Ureter (tissue), 1 donor: Measurements from ENCODE around the gene PDE8A. TPM values are rescaled to one million over a fixed set of nuclear protein-coding genes. Genes with fewer than 3 reads are reported as not detected.
A peak's percentile ranks its signal among the peaks of the same experiment; 100 is the strongest.

Experiments used
- DNase-seq: peaks from one replicate; pipeline ENCODE4 v3.0.0-alpha.2; 2020; ENCODE audit warnings: low spot score
- total RNA-seq: library from RNA; stranded (reverse); gene quantifications from one replicate; pipeline ENCODE4 v1.2.4, GENCODE V29; 2023
- donor health status: DM: yes; HTN: yes; CAD: no.

Gene PDE8A
- total RNA-seq, 1 donor from 2014 or later: 67.4 TPM

GRCh38 chr15:85034276-85034675 is 52.6 kb downstream of the PDE8A start:
- DNase-seq: no peak

GRCh38 chr15:85035980-85036379 is 54.3 kb downstream of the PDE8A start:
- DNase-seq: no peak

GRCh38 chr15:85036716-85037115 is 55.1 kb downstream of the PDE8A start:
- no peak for DNase-seq

GRCh38 chr15:85037641-85038040 is 56.0 kb downstream of the PDE8A start:
- no peak for DNase-seq

- no peak for DNase-seq
Observed at GRCh38 chr15:85041230-85041629, 59.6 kb downstream of the PDE8A start.

GRCh38 chr15:85044251-85044853 is 62.7 kb downstream of the PDE8A start:
- peak; percentile 61 for DNase-seq

- DNase-seq: no peak
Observed at GRCh38 chr15:85044894-85045293, 63.2 kb downstream of the PDE8A start.

- DNase-seq: no peak
Observed at GRCh38 chr15:85045615-85046014, 64.0 kb downstream of the PDE8A start.

GRCh38 chr15:85047271-85047948 is 65.8 kb downstream of the PDE8A start:
- DNase-seq: no peak

- DNase-seq: no peak
Observed at GRCh38 chr15:85048430-85048829, 66.8 kb downstream of the PDE8A start.

- DNase-seq: no peak
Observed at GRCh38 chr15:85049805-85050204, 68.1 kb downstream of the PDE8A start.

- no peak for DNase-seq
Observed at GRCh38 chr15:85059734-85060133, 78.1 kb downstream of the PDE8A start.

- DNase-seq: no peak
Observed at GRCh38 chr15:85062560-85062959, 80.9 kb downstream of the PDE8A start.

- no peak for DNase-seq
Observed at GRCh38 chr15:85063088-85063487, 81.4 kb downstream of the PDE8A start.

GRCh38 chr15:85063522-85064079 is 81.9 kb downstream of the PDE8A start:
- no peak for DNase-seq

- no peak for DNase-seq
Observed at GRCh38 chr15:85064710-85065109, 83.1 kb downstream of the PDE8A start.

- DNase-seq: no peak
Observed at GRCh38 chr15:85071061-85071460, 89.4 kb downstream of the PDE8A start.

GRCh38 chr15:85071504-85071903 is 89.8 kb downstream of the PDE8A start:
- no peak for DNase-seq

- DNase-seq: no peak
Observed at GRCh38 chr15:85072917-85073316, 91.3 kb downstream of the PDE8A start.

GRCh38 chr15:85073556-85074194 is 92.0 kb downstream of the PDE8A start:
- no peak for DNase-seq

GRCh38 chr15:85086855-85087254 is 105.2 kb downstream of the PDE8A start:
- DNase-seq: no peak

- no peak for DNase-seq
Observed at GRCh38 chr15:85088300-85088699, 106.6 kb downstream of the PDE8A start.
